Keratinocyte (primary cell): Measurements from ENCODE around the gene TMEM40.

Experiments
- CTCF ChIP-seq, 3 experiments: IDR thresholded peaks in 1 of 3; conservative IDR thresholded peaks in 1 of 3; optimal IDR thresholded peaks in 1 of 3; 2 replicates in 2 of 3; 3 replicates in 1 of 3; pipeline versions ENCODE3 to v1.5.1; 2011; ENCODE audit warnings: low read length in 3 of 3, mild to moderate bottlenecking in 3 of 3, moderate library complexity in 2 of 3, control low read depth in 1 of 3, inconsistent platforms in 1 of 3; ENCODE audit not compliant: insufficient read depth in 2 of 3; ENCODE audit errors: extremely low read depth in 1 of 3
- EZH2 ChIP-seq: IDR thresholded peaks from one replicate; pipeline ENCODE4 v1.6.1; 2012; ENCODE audit warnings: inconsistent platforms, mild to moderate bottlenecking, low read length, moderate library complexity

DNA sequence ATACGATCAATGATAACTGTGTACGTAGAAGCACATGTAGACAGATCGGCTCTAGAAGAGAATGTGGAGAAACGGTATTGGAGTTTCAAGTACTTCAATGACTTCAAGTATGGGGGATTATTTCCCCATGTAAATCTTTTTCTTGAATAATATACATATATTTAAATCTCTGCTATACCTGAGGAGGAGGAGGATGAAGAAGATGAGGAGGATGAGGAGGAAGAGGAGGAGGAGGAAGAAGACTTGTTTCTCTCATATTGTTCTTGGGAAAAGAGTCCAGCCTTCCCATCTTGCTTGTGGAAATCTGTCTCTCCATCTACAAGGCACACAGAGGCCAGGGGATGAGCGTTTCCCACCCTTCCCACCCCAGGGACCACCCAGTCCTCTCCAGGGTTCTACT lies 10.6 kb downstream of the TMEM40 start:
- TF ChIP-seq CTCF (optimal IDR thresholded peaks at IDR 0.05 in 1 of 3, IDR thresholded peaks at IDR 0.05 in 1 of 3, conservative IDR thresholded peaks at IDR 0.05 in 1 of 3; ENCODE audit: extremely low read depth in 1 of 3, insufficient read depth in 2 of 3, low read length in 3 of 3) (no peak), EZH2 (no peak)
